HepG2 (cell line): Measurements from ENCODE around the gene SYVN1. TPM values are rescaled to one million over a fixed set of nuclear protein-coding genes. Genes with fewer than 3 reads are reported as not detected.

ENCODE experiments used
- ARNTL ChIP-seq: sonication (generic); formaldehyde crosslinking; IDR thresholded peaks from 2 replicates; pipeline ENCODE4 v1.4.0; 2020; ENCODE audit warnings: mild to moderate bottlenecking, missing genetic modification reagents
- ELF1 ChIP-seq: sonication (generic); formaldehyde crosslinking; IDR thresholded peaks from 2 replicates; pipeline ENCODE4 v1.4.0; 2020; ENCODE audit warnings: missing genetic modification reagents
- FIP1L1 ChIP-seq: fragments of 200-400 bp; formaldehyde crosslinking; IDR thresholded peaks from 2 replicates; pipeline ENCODE4 v1.6.1; 2018; ENCODE audit warnings: low read depth, mild to moderate bottlenecking, low read length, moderate library complexity, borderline replicate concordance; ENCODE audit not compliant: insufficient read depth
- FOXP1 ChIP-seq, 2 experiments: fragments of 450-650 bp in 1 of 2; IDR thresholded peaks; 2 replicates each; pipeline ENCODE4 v1.6.1; 2017 to 2018; ENCODE audit warnings: antibody characterized with exemption in 1 of 2
- GABPB1 ChIP-seq: IDR thresholded peaks from 2 replicates; pipeline ENCODE4 v1.6.1; 2016; ENCODE audit warnings: mild to moderate bottlenecking, missing genetic modification reagents, moderate library complexity, missing compliant biosample characterization
- HDAC1 ChIP-seq: sonication (generic); formaldehyde crosslinking; IDR thresholded peaks from 2 replicates; pipeline ENCODE4 v1.5.1; 2020; ENCODE audit warnings: mild to moderate bottlenecking, missing genetic modification reagents
- HNF4A ChIP-seq: sonication (generic); formaldehyde crosslinking; IDR thresholded peaks from 2 replicates; pipeline ENCODE4 v1.4.0; 2020; ENCODE audit warnings: missing genetic modification reagents
- JARID2 ChIP-seq: sonication (generic); formaldehyde crosslinking; IDR thresholded peaks from 2 replicates; pipeline ENCODE4 v1.8.1; 2023; ENCODE audit warnings: missing genetic modification reagents, inconsistent platforms; ENCODE audit not compliant: insufficient replicate concordance
- PHF8 ChIP-seq: sonication (generic); formaldehyde crosslinking; IDR thresholded peaks from 2 replicates; pipeline ENCODE4 v1.5.0; 2020; ENCODE audit warnings: missing genetic modification reagents
- POLR2G ChIP-seq: fragments of 200-400 bp; formaldehyde crosslinking; IDR thresholded peaks from 2 replicates; pipeline ENCODE4 v1.6.1; 2018; ENCODE audit warnings: mild to moderate bottlenecking, low read depth, low read length, moderate library complexity
- RAD51 ChIP-seq: fragments of 450-650 bp; IDR thresholded peaks from 2 replicates; pipeline ENCODE4 v1.6.1; 2016; ENCODE audit warnings: borderline replicate concordance
- RORA ChIP-seq: sonication (generic); formaldehyde crosslinking; IDR thresholded peaks from 2 replicates; pipeline ENCODE4 v1.5.0; 2020; ENCODE audit warnings: mild to moderate bottlenecking, missing genetic modification reagents, moderate library complexity
- TBX3 ChIP-seq: fragments of 450-650 bp; IDR thresholded peaks from 2 replicates; pipeline ENCODE4 v1.6.1; 2017; ENCODE audit warnings: antibody characterized with exemption, mild to moderate bottlenecking, inconsistent platforms, borderline replicate concordance
- TSC22D2 ChIP-seq: sonication (generic); formaldehyde crosslinking; IDR thresholded peaks from 2 replicates; pipeline ENCODE4 v1.5.1; 2020; ENCODE audit warnings: missing genetic modification reagents, mild to moderate bottlenecking, borderline replicate concordance
- ZNF335 ChIP-seq: sonication (generic); formaldehyde crosslinking; IDR thresholded peaks from 2 replicates; pipeline ENCODE4 v1.4.0; 2020; ENCODE audit warnings: missing genetic modification reagents
- ZNF713 ChIP-seq: sonication (generic); formaldehyde crosslinking; IDR thresholded peaks from 2 replicates; pipeline ENCODE4 v1.4.0; 2020; ENCODE audit warnings: mild to moderate bottlenecking, missing genetic modification reagents
- ZNF792 ChIP-seq: IDR thresholded peaks from 2 replicates; pipeline ENCODE4 v1.6.1; 2016
- ZSCAN21 ChIP-seq: sonication (generic); formaldehyde crosslinking; IDR thresholded peaks from 2 replicates; pipeline ENCODE4 v1.8.0; 2022; ENCODE audit warnings: mild to moderate bottlenecking, missing genetic modification reagents, moderate library complexity, borderline replicate concordance
- polyA plus RNA-seq, 8 experiments: library from polyadenylated mRNA; depleted of rRNA in 3 of 8; stranded (reverse) in 7 of 8; unstranded in 1 of 8; fragments of >200 nt; fragmentation: Illumina TruSeq in 4 of 8; extraction: Trizol in 4 of 8; gene quantifications; 2 replicates each; pipeline versions ENCODE4 v1.2.1 to v1.2.3, GENCODE V29; 2011 to 2016; ENCODE audit warnings: low read depth in 4 of 8, missing spikeins in 1 of 8, mixed read lengths in 1 of 8; ENCODE audit not compliant: insufficient read depth in 1 of 8
- total RNA-seq, 5 experiments: library from RNA; depleted of rRNA; stranded (reverse); fragments of >200 nt; fragmentation: Illumina TruSeq; extraction: Trizol; gene quantifications; 2 replicates each; pipeline ENCODE4 v1.2.3, GENCODE V29; 2016; ENCODE audit warnings: low read depth in 1 of 5
- TF ChIP-seq, protein P1 (sequence below): IDR thresholded peaks from 2 replicates; pipeline ENCODE4 v1.6.1; 2016; ENCODE audit warnings: mild to moderate bottlenecking
- TF ChIP-seq, protein P2 (sequence below): sonication (generic); formaldehyde crosslinking; IDR thresholded peaks from 2 replicates; pipeline ENCODE4 v1.8.1; 2023; ENCODE audit warnings: mild to moderate bottlenecking, moderate library complexity, missing genetic modification reagents
- TF ChIP-seq, protein P3 (sequence below): sonication (generic); formaldehyde crosslinking; IDR thresholded peaks from 2 replicates; pipeline ENCODE4 v1.4.0; 2020; ENCODE audit warnings: mild to moderate bottlenecking, low read depth, missing genetic modification reagents
- TF ChIP-seq, protein P4 (sequence below): sonication (generic); formaldehyde crosslinking; IDR thresholded peaks from 2 replicates; pipeline ENCODE4 v1.5.1; 2020; ENCODE audit warnings: missing genetic modification reagents, mild to moderate bottlenecking, borderline replicate concordance
- TF ChIP-seq, protein P5 (sequence below): sonication (generic); formaldehyde crosslinking; IDR thresholded peaks from 2 replicates; pipeline ENCODE4 v1.8.0; 2022; ENCODE audit warnings: missing genetic modification reagents, low read depth, mild to moderate bottlenecking, borderline replicate concordance

SYVN1 gene
- total and polyA plus RNA-seq, 2 of the 13 experiments (the other 11 are each of a cell fraction or from before 2014, with no cell fraction given): 10.3 to 22.5 TPM

DNA sequence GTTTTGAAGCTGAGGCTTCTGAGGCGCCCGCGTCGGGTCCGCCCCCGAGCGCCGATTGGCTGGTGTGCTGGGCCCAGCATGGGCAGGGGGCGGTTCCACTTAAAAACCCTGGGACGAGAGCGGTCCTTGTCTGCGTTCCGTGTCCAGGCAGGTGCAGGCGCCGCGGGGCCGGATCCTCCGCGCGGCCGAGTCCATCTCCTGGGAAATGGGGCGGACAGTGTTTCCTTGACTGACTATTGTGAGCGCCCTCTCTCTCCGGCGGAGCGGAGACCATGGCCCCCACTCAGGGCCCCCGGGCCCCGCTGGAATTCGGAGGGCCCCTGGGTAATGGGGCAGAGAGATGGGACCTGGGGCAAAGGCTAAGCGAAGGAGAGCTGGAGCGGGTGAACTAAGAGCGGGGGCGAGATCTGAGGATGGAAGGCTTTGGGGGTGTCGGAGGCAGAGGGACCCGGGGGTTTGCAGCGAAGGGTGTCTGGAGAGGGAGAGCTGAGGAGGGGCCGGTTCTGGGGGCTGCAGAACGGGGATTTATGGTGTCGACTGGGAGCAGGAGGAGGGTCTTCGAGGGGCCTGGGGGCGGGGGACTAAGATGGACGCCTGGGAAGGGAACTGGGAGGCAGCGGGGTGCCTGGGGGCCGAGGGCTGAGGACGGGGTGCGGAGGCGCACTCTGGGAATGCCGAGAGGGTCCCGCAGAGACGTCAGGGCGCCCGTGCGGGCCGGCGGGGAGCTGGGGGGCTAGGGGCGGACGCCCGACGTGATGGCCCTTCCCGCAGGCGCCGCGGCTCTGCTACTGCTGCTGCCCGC, 22.4 kb downstream of the SYVN1 start, which contains the start of gene TM7SF2 (continued):
- TF ChIP-seq FIP1L1 (peak; percentile 97), RAD51 (no peak), GABPB1 (CRISPR knock-in tag) (peak; percentile 34; the same call in 1 of the 2 replicates), ZNF792 (CRISPR knock-in tag) (no peak), ARNTL (peak; percentile 74; the same call in 1 of the 2 replicates), TBX3 (no peak), ZNF335 (CRISPR knock-in tag) (no peak), FOXP1 (IDR thresholded peaks at IDR 0.05) (no peak), FOXP1 (CRISPR knock-in tag; IDR thresholded peaks at IDR 0.05) (no peak), PHF8 (CRISPR knock-in tag) (peak; percentile 59; the same call in 1 of the 2 replicates), HNF4A (CRISPR knock-in tag) (no peak; the same call in 1 of the 2 replicates), JARID2 (no peak), HDAC1 (CRISPR knock-in tag) (peak; percentile 32; the same call in 1 of the 2 replicates), RORA (no peak), POLR2G (peak; percentile 100), TSC22D2 (CRISPR knock-in tag) (no peak; the same call in 1 of the 2 replicates), ZNF713 (CRISPR knock-in tag) (no peak), ZSCAN21 (CRISPR knock-in tag) (no peak), ELF1 (CRISPR knock-in tag) (peak; percentile 22; the same call in 1 of the 2 replicates)
- TF ChIP-seq, protein P1, sequence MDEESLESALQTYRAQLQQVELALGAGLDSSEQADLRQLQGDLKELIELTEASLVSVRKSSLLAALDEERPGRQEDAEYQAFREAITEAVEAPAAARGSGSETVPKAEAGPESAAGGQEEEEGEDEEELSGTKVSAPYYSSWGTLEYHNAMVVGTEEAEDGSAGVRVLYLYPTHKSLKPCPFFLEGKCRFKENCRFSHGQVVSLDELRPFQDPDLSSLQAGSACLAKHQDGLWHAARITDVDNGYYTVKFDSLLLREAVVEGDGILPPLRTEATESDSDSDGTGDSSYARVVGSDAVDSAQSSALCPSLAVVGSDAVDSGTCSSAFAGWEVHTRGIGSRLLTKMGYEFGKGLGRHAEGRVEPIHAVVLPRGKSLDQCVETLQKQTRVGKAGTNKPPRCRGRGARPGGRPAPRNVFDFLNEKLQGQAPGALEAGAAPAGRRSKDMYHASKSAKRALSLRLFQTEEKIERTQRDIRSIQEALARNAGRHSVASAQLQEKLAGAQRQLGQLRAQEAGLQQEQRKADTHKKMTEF (CRISPR knock-in tag): peak; percentile 29; the same call in 1 of the 2 replicates
- TF ChIP-seq, protein P2, sequence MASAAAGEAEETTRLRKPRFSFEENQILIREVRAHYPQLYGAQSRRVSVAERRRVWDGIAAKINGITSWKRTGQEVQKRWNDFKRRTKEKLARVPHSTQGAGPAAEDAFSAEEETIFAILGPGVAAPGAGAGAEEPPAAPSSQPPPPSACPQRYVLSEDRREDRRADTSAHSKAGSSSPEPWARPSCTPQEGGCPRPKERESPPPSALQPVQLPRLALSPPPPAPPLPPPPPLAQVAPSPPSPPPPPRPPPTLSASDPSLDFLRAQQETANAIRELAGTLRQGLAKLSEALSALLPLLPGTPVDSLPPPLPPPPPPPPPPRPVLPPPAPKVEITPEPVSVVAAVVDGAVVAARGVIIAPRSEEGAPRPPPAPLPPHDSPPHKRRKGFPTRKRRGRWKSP (CRISPR knock-in tag): no peak
- TF ChIP-seq, protein P3, sequence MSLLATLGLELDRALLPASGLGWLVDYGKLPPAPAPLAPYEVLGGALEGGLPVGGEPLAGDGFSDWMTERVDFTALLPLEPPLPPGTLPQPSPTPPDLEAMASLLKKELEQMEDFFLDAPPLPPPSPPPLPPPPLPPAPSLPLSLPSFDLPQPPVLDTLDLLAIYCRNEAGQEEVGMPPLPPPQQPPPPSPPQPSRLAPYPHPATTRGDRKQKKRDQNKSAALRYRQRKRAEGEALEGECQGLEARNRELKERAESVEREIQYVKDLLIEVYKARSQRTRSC (CRISPR knock-in tag): peak; percentile 62; the same call in 1 of the 2 replicates
- TF ChIP-seq, protein P4, sequence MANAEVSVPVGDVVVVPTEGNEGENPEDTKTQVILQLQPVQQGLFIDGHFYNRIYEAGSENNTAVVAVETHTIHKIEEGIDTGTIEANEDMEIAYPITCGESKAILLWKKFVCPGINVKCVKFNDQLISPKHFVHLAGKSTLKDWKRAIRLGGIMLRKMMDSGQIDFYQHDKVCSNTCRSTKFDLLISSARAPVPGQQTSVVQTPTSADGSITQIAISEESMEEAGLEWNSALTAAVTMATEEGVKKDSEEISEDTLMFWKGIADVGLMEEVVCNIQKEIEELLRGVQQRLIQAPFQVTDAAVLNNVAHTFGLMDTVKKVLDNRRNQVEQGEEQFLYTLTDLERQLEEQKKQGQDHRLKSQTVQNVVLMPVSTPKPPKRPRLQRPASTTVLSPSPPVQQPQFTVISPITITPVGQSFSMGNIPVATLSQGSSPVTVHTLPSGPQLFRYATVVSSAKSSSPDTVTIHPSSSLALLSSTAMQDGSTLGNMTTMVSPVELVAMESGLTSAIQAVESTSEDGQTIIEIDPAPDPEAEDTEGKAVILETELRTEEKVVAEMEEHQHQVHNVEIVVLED (CRISPR knock-in tag): 0 out of 2 replicates have a peak, but pooled peaks have one; percentile 34
- TF ChIP-seq, protein P5, sequence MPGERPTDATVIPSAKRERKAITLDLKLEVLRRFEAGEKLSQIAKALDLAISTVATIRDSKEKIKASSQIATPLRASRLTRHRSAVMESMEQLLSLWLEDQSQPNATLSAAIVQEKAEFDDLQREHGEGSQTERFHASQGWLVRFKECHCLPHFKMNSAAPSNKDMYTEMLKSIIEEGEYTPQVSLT (CRISPR knock-in tag): no peak
